Activated CD4-positive, alpha-beta T cell treated with anti-CD3 and anti-CD28 coated beads, Interleukin-2, amount 50 U/mL, for 24 hours (primary cell): ENCODE results near the gene OGG1.
A peak's percentile ranks its signal among the peaks of the same experiment; 100 is the strongest.

Source experiments
- DNase-seq, 2 donors: peaks; one replicate each; pipeline ENCODE4 v3.0.0-alpha.2; 2020; ENCODE audit warnings: low read depth in 1 of 2, low spot score in 1 of 2

Gene OGG1

DNA sequence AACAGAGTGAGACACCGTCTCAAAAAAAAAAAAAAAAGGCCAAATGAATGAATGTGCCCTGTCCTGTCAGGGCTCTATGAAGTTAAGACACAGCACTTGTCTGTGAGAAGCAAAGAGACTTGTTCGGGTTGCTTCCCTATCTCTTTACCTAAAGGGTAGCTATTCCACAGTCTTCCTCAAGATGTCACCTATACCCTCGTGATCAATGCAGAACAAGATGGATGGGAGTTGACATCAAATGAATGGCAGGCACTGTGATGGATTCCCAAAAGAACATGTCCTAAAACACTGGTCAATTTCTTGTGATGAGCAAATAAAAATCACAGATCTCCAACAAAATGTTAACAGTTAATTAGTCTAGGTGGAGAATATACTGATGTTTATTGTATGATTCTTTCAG, 33.0 kb downstream of the OGG1 start:
- no peak for DNase-seq

DNA sequence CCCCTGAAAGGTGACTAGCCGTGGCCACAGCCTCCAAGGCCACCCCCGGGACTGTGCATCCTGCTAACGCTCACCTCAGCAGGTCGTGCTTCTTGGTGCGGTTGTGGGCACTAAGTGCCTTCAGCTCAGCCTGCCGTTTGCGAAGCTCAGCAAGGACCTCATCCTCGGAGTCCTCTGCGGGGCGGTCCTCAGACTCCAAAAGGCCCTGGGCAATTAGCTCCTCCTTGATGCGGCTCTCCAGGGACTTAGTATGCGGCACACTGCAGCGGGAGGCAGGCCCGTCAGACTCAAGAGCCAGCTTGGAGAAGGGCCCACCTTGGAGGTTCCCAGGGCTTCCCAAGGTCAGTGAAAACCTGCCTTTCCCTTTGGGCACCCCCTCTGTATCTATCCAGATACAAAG, 34.2 kb downstream of the OGG1 start:
- DNase-seq = no peak

DNA sequence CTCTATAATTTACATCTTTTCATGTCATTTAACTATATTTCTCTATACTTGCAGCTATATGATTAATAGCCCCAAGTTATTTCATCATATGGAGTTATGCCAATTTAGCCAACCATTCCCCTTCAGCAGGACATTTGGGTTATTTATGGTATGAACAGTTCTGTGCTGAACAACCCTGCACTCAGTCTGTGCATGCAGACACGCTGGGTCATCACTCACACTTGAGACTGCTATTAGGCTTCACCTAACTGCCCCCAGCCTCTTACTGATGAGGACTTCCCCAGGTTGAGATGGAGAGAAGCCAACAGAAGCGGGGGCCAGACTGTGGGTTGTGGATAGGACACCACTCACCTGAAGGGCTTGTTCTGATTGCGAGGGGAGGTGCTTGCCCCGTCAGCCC, 35.2 kb downstream of the OGG1 start:
- no peak for DNase-seq

DNA sequence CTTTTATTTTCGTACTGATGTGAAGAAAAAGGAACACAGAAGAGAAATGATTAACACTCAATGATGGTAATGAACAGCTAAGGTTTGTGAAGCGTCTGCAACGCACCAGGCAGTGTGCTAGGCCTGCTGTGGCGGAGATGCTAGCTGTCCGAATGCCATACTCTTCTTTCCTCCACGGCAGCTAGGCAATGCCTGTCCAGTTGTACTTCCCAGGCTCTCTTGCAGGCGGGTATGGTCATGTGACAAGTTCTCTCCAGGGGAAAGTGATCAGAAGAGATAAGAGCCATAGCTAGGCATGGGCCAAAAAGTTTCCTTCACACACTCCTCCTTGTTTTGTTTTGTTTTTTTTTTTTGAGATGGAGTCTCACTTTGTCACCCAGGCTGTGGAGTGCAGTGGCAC, 35.9 kb downstream of the OGG1 start:
- no peak for DNase-seq

DNA sequence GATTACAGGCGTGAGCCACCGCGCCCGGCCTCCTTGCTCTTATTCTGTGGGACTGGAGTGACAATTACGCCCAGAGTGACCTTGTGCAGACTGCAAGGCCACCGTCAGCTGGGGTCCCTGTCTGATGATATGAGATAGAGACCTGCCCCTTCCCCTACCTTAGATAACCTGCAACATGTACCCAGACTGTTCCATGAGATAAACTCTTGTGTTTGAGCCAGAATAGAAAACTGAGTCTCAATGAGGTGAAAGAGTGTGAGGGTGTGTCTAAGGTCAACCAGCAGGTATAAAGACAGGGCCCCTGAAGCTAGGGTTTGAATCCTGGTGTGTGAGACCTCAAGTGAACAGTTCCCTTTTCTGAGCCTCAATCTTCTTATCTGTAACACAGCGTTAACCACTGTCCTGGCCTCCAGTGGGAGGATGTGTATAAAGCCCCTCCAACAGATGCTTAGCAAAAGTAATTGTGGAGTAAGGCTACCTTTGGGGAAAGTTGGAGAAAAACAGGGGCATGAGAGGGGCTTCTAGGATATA, 36.5 kb downstream of the OGG1 start:
- no peak for DNase-seq

DNA sequence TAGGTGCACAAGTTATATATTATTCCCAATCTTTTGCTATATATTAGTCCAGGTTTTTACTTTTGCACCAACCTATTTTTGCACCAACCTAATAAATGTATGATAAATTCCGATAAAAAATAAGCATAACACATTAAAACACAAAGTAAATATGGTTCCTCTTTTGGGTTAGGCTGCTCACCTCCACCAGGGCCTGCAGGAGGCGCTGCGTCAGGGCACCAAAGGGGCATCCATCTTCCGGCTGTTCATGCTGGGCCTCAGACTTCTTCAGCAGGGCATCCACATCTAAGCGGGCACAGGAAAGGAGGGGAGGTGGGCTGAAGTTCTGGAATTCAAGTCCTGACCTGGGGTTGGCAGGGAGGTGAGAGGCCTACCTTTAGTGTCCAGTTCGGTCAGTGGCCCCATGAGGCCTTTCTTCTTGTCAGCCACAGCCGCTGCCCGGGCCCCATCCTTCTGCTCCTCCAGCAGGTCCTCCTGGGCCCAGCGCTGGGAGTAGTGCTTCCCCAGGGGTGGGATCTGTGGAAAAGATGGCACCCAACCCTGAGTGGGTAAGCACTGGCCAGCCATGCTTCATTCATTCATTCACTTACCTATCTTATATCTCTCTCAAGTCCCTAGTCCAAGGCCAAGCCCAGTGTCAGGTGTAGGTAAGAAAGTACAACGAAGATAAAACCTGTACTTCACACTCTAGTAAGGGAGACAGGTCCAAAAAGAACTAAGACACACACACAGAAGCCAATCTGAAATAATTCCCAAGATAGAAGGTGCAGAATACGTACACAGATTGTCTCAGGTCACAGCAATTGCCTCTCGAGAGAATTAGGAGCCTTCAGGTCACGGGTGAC, 37.3 kb downstream of the OGG1 start:
- DNase-seq = no peak

DNA sequence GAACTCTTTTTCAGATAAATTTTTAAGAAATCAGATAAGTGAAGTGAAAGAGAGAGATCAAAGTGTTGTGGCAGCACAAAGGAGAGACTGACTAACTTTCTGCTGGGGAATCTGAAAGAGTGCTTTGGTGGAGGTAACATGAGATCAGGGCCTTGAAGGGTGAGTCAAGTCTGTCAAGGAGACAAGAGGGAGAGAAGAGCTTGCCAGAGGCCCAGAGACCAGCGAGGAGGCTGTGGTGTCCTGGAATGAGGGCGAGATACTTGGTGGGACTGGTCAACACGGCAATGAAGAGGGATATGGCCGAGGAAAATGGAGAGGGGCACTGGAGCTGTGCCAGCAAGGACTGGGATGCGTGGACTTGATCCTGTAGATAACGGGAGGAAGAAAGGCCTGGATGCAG, 38.0 kb downstream of the OGG1 start:
- DNase-seq = no peak

GRCh38 chr3:9791127-9791526, 41.4 kb downstream of the OGG1 start:
- no peak for DNase-seq

GRCh38 chr3:9791790-9792404, 42.1 kb downstream of the OGG1 start:
- no peak for DNase-seq

- peak; percentile 81 to 83 for DNase-seq
These were observed 42.8 kb downstream of the OGG1 start, which contains the start of the genes ARPC4 and TADA3 for GRCh38 chr3:9792405-9793160. ARPC4 (plus strand) TSS chr3:9793082; CDS start chr3:9793122, 40 bp downstream. TADA3 (minus strand) TSS chr3:9792473; CDS start chr3:9791466, 1,007 bp downstream.

DNA sequence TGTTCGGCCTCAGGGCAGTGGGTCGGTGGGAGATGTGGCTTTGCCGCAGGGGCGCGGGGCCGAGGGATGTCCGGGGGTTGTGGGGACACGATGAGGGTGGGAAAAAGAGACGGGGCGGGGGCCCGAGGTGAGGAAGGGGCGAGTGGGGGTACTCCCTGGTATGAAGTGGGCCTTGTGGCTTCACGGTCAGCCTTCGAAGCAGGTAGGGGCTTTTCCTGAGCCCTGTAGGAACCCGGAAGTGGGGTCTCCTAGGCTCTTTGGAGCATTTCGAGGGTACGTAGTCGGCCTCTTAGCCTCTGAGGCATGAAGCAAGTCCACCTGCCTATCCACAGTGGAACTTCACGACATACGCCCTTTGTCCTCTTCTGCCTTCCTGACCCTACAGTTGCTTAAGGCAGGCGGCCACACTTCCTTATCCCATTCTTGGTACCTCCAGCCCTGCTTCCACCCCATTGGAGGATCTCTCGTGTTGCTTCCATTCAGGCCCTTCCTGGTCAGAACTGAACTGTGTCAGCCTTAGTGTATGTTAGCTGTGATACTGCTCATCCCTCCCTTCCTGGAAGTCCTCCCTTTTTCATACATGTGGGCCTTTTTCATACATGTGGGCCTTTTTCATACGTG, 43.5 kb downstream of the OGG1 start:
- no peak for DNase-seq

DNA sequence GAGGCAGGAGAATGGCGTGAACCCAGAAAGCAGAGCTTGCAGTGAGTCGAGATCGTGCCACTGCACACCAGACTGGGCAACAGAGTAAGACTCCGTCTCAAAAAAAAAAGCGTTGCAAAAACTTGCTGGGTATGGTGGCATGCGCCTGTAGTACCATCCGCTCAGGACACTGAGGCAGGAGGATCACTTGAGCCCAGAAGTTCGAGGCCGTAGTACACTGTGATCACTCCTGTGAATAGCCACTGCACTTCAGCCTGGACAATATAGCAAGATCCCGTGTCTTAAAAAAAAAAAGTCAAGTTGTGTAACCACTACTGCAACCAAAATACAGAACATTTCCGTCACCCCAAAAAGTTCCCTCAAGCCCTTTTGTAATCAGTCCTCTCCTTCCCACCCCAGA, 44.6 kb downstream of the OGG1 start:
- DNase-seq = no peak

DNA sequence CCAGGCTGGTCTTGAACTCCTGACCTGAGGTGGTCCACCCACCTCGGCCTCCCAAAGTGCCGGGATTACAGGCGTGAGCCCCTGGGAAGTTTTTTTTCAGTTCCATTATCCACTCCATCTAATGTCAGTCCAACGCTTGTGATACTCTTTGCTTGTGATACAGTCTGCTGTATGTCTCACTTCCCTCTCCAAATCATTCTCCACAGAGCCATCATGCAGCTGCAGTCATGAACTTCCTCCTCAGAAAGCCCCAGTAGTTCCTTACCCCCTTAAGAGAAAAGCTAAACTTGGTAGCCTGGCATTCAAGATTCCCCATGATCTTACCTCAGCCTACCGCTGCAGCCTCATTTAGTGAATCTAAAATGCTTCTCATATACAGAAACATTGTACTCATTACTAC, 45.5 kb downstream of the OGG1 start:
- no peak for DNase-seq

DNA sequence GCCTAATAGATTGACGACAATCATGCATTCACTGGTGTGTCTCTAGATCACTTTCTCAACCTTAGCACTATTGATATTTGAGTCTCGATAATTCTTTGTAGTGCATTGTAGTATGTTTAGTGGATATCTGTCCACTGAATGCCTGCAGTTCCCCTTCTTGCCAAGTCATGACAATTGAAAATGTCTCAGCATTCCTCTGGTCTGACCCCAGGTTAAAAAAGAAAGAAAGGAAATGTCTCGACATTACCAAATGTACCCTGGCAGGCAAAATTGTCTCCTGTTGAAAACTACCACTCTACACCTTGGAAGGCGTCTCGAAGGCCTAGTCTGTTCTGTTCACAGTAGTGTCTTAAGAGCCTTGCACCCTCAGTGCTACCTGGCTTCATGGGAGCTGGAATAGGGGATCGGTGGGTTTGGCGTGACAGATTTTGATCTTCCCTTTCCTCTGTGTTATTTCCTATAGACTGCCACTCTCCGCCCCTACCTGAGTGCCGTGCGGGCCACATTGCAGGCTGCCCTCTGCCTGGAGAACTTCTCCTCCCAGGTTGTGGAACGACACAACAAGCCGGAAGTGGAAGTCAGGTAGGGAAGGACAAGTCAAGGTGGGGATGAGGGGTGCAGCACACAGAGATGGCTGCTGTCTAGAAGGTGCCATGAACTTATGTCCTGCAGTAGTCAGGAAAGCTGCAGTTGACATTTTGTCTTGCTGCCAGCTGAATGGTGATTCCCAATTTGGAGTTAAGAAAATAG, 47.6 kb downstream of the OGG1 start:
- no peak for DNase-seq

DNA sequence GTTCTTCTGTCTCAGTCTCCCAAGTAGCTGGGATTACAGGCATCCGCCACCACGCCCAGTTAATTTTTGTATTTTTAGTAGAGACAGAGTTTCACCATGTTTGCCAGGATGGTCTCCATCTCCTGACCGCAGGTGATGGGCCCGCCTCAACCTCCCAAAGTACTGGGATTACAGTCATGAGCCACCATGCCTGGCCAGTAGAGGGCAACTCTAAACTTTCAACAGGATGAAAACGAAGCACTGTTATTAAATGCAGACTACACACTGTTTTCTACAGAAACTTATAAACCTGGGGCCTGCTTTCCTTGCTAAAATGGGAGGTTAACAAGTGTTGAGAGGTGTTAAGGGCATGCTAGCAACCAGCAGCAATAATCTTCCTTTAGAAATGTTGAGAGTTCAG, 50.8 kb downstream of the OGG1 start:
- no peak for DNase-seq

DNA sequence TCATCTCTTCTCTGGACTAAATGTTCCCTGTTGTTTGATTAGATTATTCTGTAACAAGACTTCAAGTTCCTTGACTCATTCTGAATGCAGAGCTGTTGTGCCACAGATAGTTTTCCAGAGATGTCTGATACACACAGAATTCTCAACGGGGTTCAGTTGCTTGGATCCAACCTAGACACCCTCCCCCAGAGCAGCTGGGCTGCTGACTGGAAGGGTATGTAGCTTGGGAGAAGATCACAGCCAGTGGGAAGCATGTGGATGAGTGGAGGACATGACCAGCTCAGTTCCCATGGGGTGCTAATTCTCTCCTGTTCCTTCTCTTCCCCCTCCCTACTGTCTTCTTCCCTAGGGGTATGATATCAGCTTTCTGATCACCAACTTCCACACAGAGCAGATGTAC, 53.7 kb downstream of the OGG1 start:
- no peak for DNase-seq

DNA sequence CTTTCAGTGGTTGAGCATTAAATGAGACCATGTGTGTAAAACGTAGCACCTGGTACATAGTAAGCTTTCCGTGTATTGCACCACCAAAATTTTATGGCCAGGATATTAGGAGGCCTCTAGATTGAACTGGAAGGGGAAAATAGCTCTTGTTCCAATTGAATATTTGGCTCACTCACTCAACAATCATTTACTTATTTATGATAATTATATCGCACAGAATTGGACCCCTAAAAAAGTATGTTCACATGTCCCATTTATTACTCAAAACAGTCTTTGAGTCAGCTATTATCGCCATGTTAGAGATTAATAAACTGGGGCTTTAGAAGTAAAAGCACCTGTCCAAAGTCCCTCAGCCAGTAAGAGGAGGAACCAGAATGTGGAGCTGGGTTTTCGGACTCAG, 55.2 kb downstream of the OGG1 start:
- no peak for DNase-seq

GRCh38 chr3:9806137-9806536, 56.4 kb downstream of the OGG1 start:
- no peak for DNase-seq
